H1 (cell line): Measurements from ENCODE around the gene NIN. TPM values are rescaled to one million over a fixed set of nuclear protein-coding genes. Genes with fewer than 3 reads are reported as not detected.

Experiments
- CTCF ChIA-PET: fragments of 300-600 bp; sonication (Branson Sonifier 250); formaldehyde crosslinking; loops from one replicate; lab custom pipeline; 2021; ENCODE audit not compliant: partially characterized antibody; lab: Charles Lee
- POLR2A ChIA-PET: fragments of 300-600 bp; sonication (Branson Sonifier 250); formaldehyde crosslinking; loops from one replicate; lab custom pipeline; 2021; ENCODE audit warnings: inconsistent platforms; ENCODE audit not compliant: partially characterized antibody; lab: Charles Lee
- DNase-seq, 2 experiments: peaks; one replicate each; pipeline versions ENCODE4 v3.0.0 to v3.0.0-alpha.2; 2010 to 2022; ENCODE audit warnings: low spot score in 2 of 2, low read depth in 1 of 2, mixed read lengths in 1 of 2
- FAIRE-seq: peaks from 2 replicates; lab custom pipeline; 2011; peaks lifted over from hg19 to GRCh38; lab: Jason Lieb, UNC
- H2AFZ ChIP-seq: 2 replicates; pipeline ENCODE4 v1.8.1; 2012; ENCODE audit warnings: low read length, inconsistent platforms
- H2AK5ac ChIP-seq: 2 replicates; pipeline ENCODE4 v1.6.1; 2013; ENCODE audit warnings: low read depth, low read length
- H2BK120ac ChIP-seq: replicated peaks from 2 replicates; pipeline ENCODE3; 2013; ENCODE audit warnings: low read depth, low read length, inconsistent platforms
- H2BK12ac ChIP-seq: 2 replicates; pipeline ENCODE4 v1.6.1; 2013; ENCODE audit warnings: low read depth, low read length
- H2BK15ac ChIP-seq: 2 replicates; pipeline ENCODE4 v1.6.1; 2013; ENCODE audit warnings: low read length
- H2BK20ac ChIP-seq: 2 replicates; pipeline ENCODE4 v1.6.1; 2013; ENCODE audit warnings: low read length
- H2BK5ac ChIP-seq: 2 replicates; pipeline ENCODE4 v1.6.1; 2013; ENCODE audit warnings: low read depth, low read length
- H3K14ac ChIP-seq: 2 replicates; pipeline ENCODE4 v1.6.1; 2013; ENCODE audit warnings: inconsistent platforms; ENCODE audit not compliant: insufficient read length
- H3K18ac ChIP-seq: 2 replicates; pipeline ENCODE4 v1.6.1; 2013; ENCODE audit warnings: low read length; ENCODE audit errors: extremely low read depth
- H3K23ac ChIP-seq: 2 replicates; pipeline ENCODE4 v1.6.1; 2013; ENCODE audit warnings: inconsistent platforms; ENCODE audit not compliant: insufficient read length
- H3K23me2 ChIP-seq: 2 replicates; pipeline ENCODE4 v1.6.1; 2013; ENCODE audit warnings: low read depth, low read length
- H3K27ac ChIP-seq: 2 replicates; pipeline ENCODE4 v1.6.1; 2011; ENCODE audit warnings: low read depth, low read length, inconsistent platforms
- H3K27me3 ChIP-seq, 4 experiments: replicated peaks in 1 of 4; 1 replicate in 1 of 4; 2 replicates in 3 of 4; pipeline versions ENCODE4 v1.6.1 to v1.8.1; 2011 to 2013; ENCODE audit warnings: low read length in 3 of 4, mild to moderate bottlenecking in 3 of 4, inconsistent platforms in 2 of 4, mixed read lengths in 2 of 4, moderate library complexity in 1 of 4; ENCODE audit not compliant: control insufficient read depth in 3 of 4, insufficient read depth in 3 of 4; ENCODE audit errors: extremely low read depth in 1 of 4
- H3K36me3 ChIP-seq, 4 experiments: 2 replicates each; pipeline versions ENCODE4 v1.6.1 to v1.8.1; 2011 to 2013; ENCODE audit warnings: mild to moderate bottlenecking in 4 of 4, low read length in 3 of 4, moderate library complexity in 2 of 4, control low read depth in 1 of 4, inconsistent platforms in 1 of 4; ENCODE audit not compliant: insufficient read depth in 4 of 4, control insufficient read depth in 2 of 4
- H3K4ac ChIP-seq: replicated peaks from 2 replicates; pipeline ENCODE3; 2013; ENCODE audit warnings: low read length, low read depth, mixed read lengths, inconsistent platforms; ENCODE audit not compliant: insufficient read length
- H3K4me1 ChIP-seq, 4 experiments: replicated peaks in 1 of 4; 1 replicate in 1 of 4; 2 replicates in 3 of 4; pipeline versions ENCODE4 v1.6.1 to v1.8.1; 2011 to 2013; ENCODE audit warnings: low read length in 3 of 4, inconsistent platforms in 2 of 4, mixed read lengths in 1 of 4; ENCODE audit not compliant: insufficient read depth in 4 of 4, control insufficient read depth in 3 of 4
- H3K4me2 ChIP-seq, 2 experiments: 2 replicates each; pipeline versions ENCODE4 v1.6.1 to v1.8.1; 2011 to 2013; ENCODE audit warnings: low read depth in 2 of 2, low read length in 2 of 2, control low read depth in 1 of 2, inconsistent platforms in 1 of 2, mild to moderate bottlenecking in 1 of 2; ENCODE audit not compliant: insufficient read depth in 1 of 2
- H3K4me3 ChIP-seq, 4 experiments: fragments of 200-600, 300-600 bp in 1 of 4; sonication (generic), shearing (Covaris generic), sonication (Bioruptor Twin) in 1 of 4; 2 replicates each; pipeline versions ENCODE4 v1.5.1 to v1.8.1; 2011 to 2016; ENCODE audit warnings: low read length in 4 of 4, low read depth in 3 of 4, control low read depth in 2 of 4, inconsistent platforms in 2 of 4, mild to moderate bottlenecking in 2 of 4, mixed read lengths in 1 of 4, moderate library complexity in 1 of 4; ENCODE audit not compliant: insufficient read depth in 2 of 4; ENCODE audit errors: extremely low read depth in 1 of 4
- H3K56ac ChIP-seq: replicated peaks from 2 replicates; pipeline ENCODE3; 2013; ENCODE audit warnings: low read depth, mild to moderate bottlenecking, mixed read lengths, low read length, inconsistent platforms; ENCODE audit not compliant: insufficient read length
- H3K79me1 ChIP-seq: 2 replicates; pipeline ENCODE4 v1.6.1; 2013; ENCODE audit warnings: low read depth, low read length, control low read depth
- H3K79me2 ChIP-seq, 2 experiments: 2 replicates each; pipeline versions ENCODE4 v1.6.1 to v1.8.1; 2012 to 2013; ENCODE audit warnings: low read length in 2 of 2, mild to moderate bottlenecking in 2 of 2, inconsistent platforms in 1 of 2; ENCODE audit not compliant: insufficient read depth in 2 of 2, control insufficient read depth in 1 of 2
- H3K9ac ChIP-seq, 4 experiments: replicated peaks in 1 of 4; 1 replicate in 1 of 4; 2 replicates in 3 of 4; pipeline versions ENCODE4 v1.6.1 to v1.8.1; 2011 to 2013; ENCODE audit warnings: low read depth in 3 of 4, low read length in 3 of 4, control low read depth in 2 of 4, mild to moderate bottlenecking in 2 of 4, moderate library complexity in 2 of 4, inconsistent platforms in 1 of 4; ENCODE audit errors: extremely low read depth in 1 of 4
- H3K9me3 ChIP-seq, 2 experiments: 2 replicates each; pipeline versions ENCODE4 v1.6.1 to v1.8.1; 2012 to 2013; ENCODE audit warnings: mild to moderate bottlenecking in 2 of 2, moderate library complexity in 2 of 2, control low read depth in 1 of 2, inconsistent platforms in 1 of 2, low read depth in 1 of 2, low read length in 1 of 2, mixed read lengths in 1 of 2; ENCODE audit not compliant: insufficient read depth in 2 of 2
- H4K20me1 ChIP-seq, 2 experiments: replicated peaks in 1 of 2; 2 replicates each; pipeline versions ENCODE3 to v1.8.1; 2011 to 2013; ENCODE audit warnings: inconsistent platforms in 2 of 2, low read length in 2 of 2, mild to moderate bottlenecking in 1 of 2; ENCODE audit not compliant: insufficient read depth in 2 of 2, control insufficient read depth in 1 of 2
- H4K5ac ChIP-seq: 2 replicates; pipeline ENCODE4 v1.6.1; 2013; ENCODE audit warnings: low read length, low read depth, mixed read lengths, inconsistent platforms; ENCODE audit not compliant: insufficient read length
- H4K8ac ChIP-seq: 2 replicates; pipeline ENCODE4 v1.8.0; 2013; ENCODE audit warnings: mild to moderate bottlenecking, moderate library complexity, low read length, inconsistent platforms; ENCODE audit not compliant: insufficient read depth; ENCODE audit errors: extremely low read depth
- H4K91ac ChIP-seq: replicated peaks from 2 replicates; pipeline ENCODE3; 2013; ENCODE audit warnings: low read length, mixed read lengths, inconsistent platforms; ENCODE audit not compliant: insufficient read length
- CBX8 ChIP-seq: fragments of 300-800, 300-1000 bp; sonication (generic); IDR thresholded peaks from 2 replicates; pipeline ENCODE4 v1.7.1; 2016; ENCODE audit warnings: low read depth, low read length, borderline replicate concordance
- PHF8 ChIP-seq: fragments of 200-600 bp; sonication (generic); conservative IDR thresholded peaks from 2 replicates; pipeline ENCODE4 v1.7.1; 2012; ENCODE audit warnings: low read depth, mild to moderate bottlenecking, inconsistent platforms, low read length, moderate library complexity
- SIRT6 ChIP-seq: IDR thresholded peaks from one replicate; pipeline ENCODE4 v1.7.1; 2012; ENCODE audit warnings: low read length, inconsistent platforms
- SRF ChIP-seq: IDR thresholded peaks from 2 replicates; pipeline ENCODE4 v1.6.1; 2011; ENCODE audit warnings: mild to moderate bottlenecking, low read depth, low read length, moderate library complexity
- WGBS, 2 experiments: shearing (Covaris generic) in 1 of 2; methylation state at CpG; one replicate each; pipeline versions ENCODE4 v1.1.6 to v1.1.7; 2013 to 2015; ENCODE audit warnings: low lambda C conversion rate in 2 of 2, mixed read lengths in 2 of 2, inconsistent platforms in 1 of 2, low coverage in 1 of 2, missing lambda C conversion rate in 1 of 2; ENCODE audit not compliant: insufficient replicate concordance in 2 of 2, insufficient coverage in 1 of 2, insufficient read length in 1 of 2; ENCODE audit errors: extremely low coverage in 1 of 2, missing lambda C conversion rate in 1 of 2; 5-methylcytosine and 5-hydroxymethylcytosine counted together
- polyA plus RNA-seq, 7 experiments: library from polyadenylated mRNA; depleted of rRNA in 3 of 7; stranded (reverse) in 5 of 7; unstranded in 2 of 7; fragments of >200 nt in 5 of 7; fragments of 200-250 nt in 2 of 7; gene quantifications; 1 replicate in 5 of 7; 2 replicates in 1 of 7; 4 replicates in 1 of 7; pipeline versions ENCODE4 v1.2.1 to v1.2.3, GENCODE V29; 2011 to 2013; ENCODE audit warnings: missing spikeins in 2 of 7, mixed read lengths in 2 of 7
- total RNA-seq: library from RNA; stranded (reverse); fragmentation: NEBNext Ultra II Directional; extraction: Animal tissue kit (Norgen Biotek cat#: 25700); gene quantifications from 2 replicates; pipeline ENCODE4 v1.2.1, GENCODE V29; 2021
- TF ChIP-seq, protein P1 (sequence below): IDR thresholded peaks from 2 replicates; pipeline ENCODE4 v1.6.1; 2011; ENCODE audit warnings: low read length, improper control_type of control experiment
- TF ChIP-seq, protein P2 (sequence below): IDR thresholded peaks from 2 replicates; pipeline ENCODE4 v1.6.1; 2012; ENCODE audit warnings: inconsistent platforms

Gene NIN
- total and polyA plus RNA-seq, 2 of the 8 experiments (the other 6 are each of a cell fraction or from before 2014, with no cell fraction given), result 3.2 to 21.3 TPM

DNA sequence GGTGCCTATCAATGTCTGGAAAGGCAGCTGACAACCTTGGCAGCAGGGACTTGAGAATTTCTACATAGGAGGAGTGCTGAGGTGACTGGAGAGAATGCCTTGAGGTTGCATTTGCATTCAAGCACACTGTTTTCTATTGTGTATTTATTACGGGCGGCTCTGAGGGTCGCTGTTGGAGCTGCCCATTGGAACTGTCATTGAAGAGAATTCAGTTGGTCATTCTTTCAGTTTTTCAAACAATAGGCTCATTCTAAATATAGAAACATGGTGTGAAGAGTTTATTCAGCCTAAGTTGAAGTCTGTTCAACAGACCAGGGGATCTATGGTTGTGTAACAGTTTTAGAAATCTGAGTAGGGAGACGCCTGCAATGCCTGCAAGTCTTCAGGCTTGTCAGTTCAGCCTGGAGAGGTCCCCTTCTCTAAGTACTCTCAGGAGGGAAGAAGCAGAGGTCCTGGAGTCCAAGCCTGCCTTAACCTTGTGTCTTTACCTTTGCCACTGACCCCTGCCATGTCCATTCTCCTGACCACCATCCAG, 31.1 kb upstream of the NIN start:
- no peak for DNase-seq
- Histone ChIP-seq H3K79me2 (no peaks in the 10 kb centered on the region), H3K4me2 (no peak overlapping the region), H4K8ac (no peak overlapping the region), H3K79me1 (no peaks in the 10 kb centered on the region), H3K18ac (no peak overlapping the region), H3K9ac (no peak overlapping the region), H3K23ac (no peak overlapping the region), H2AFZ (peak overlapping the region; percentile 42; the same call in 1 of the 2 replicates), H2BK12ac (no peak overlapping the region), H2BK5ac (no peak overlapping the region), H3K27ac (no peak overlapping the region), H3K4me3 (no peak overlapping the region), H2BK20ac (no peak overlapping the region), H3K14ac (no peak overlapping the region), H2BK120ac (no peak overlapping the region), H2AK5ac (no peak overlapping the region), H2BK15ac (no peak overlapping the region), H3K4ac (no peak overlapping the region), H3K36me3 (no peaks in the 10 kb centered on the region), H3K23me2 (no peaks in the 10 kb centered on the region), H4K91ac (no peak overlapping the region), H3K56ac (no peak overlapping the region), H3K9me3 (no peaks in the 10 kb centered on the region), H3K27me3 (no peaks in the 10 kb centered on the region), H4K5ac (no peak overlapping the region), H3K4me1 (peaks cover 0 to 8% (median 5%) of the 10 kb centered on the region in 4 experiments; a peak in 4 of 7 replicates), H4K20me1 (no peaks in the 10 kb centered on the region)
- WGBS, 2 experiments, result 81% methylated on average over 4 of the region's 4 CpGs; no CpG with 5 or more reads in 1 of the 2 experiments
- ChIA-PET CTCF (interaction anchor here (0.9 to 7.3 kb wide), 12 partner anchors 9 to 91 kb away, joined by 3 to 58 read pairs (median 6); partner anchors contain the start of gene ABHD12B), POLR2A (interaction anchor here (0.5 kb wide), 1 partner anchor 620 kb away, joined by 3 read pairs; no protein-coding TSS in a partner anchor)
- FAIRE-seq, result no peak
- TF ChIP-seq, protein P1, sequence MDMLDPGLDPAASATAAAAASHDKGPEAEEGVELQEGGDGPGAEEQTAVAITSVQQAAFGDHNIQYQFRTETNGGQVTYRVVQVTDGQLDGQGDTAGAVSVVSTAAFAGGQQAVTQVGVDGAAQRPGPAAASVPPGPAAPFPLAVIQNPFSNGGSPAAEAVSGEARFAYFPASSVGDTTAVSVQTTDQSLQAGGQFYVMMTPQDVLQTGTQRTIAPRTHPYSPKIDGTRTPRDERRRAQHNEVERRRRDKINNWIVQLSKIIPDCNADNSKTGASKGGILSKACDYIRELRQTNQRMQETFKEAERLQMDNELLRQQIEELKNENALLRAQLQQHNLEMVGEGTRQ, result no peak
- TF ChIP-seq, protein P2, sequence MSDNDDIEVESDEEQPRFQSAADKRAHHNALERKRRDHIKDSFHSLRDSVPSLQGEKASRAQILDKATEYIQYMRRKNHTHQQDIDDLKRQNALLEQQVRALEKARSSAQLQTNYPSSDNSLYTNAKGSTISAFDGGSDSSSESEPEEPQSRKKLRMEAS, result no peak
- no peak for TF ChIP-seq PHF8
- TF ChIP-seq CBX8, result no peak
- TF ChIP-seq SIRT6, result no peak
- no peak for TF ChIP-seq SRF
